Measurements from ENCODE around the gene GNG7.

GNG7 gene

GRCh38 chr19:2702170-2703076 lies at the start of gene GNG7:
Gene GNG7 (minus strand): TSS chr19:2702694. CDS start chr19:2520688, 182,006 bp downstream.
- no peak for TF ChIP-seq CTCF (IDR thresholded peaks at IDR 0.05; ENCODE audit: borderline replicate concordance, insufficient read depth, low read depth, low read length)
- H3K4me3 ChIP-seq (ENCODE audit: low read depth, low read length) = peak within 1 kb of the TSS; percentile 75

DNA sequence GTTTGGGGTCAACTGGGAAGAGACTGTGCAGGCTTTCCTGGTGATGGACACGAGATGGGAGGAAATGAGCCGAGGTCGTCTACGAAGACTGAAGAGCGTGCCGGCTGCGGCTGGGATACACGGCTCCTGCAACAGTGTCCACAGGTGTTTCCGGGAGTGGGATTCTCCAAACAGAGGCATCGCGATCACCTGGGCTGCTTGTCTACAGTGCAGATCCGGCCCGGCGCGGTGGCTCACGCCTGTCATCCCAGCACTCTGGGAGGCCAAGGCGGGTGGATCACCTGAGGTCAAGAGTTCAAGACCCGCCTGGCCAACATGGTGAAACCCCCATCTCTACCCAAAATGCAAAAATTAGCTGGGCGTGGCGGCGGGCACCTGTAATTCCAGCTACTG lies 48.9 kb upstream of the GNG7 start:
- H3K4me3 ChIP-seq (ENCODE audit: low read depth, low read length) = no peak overlapping the region
- TF ChIP-seq CTCF (IDR thresholded peaks at IDR 0.05; ENCODE audit: borderline replicate concordance, insufficient read depth, low read depth, low read length) = no peak

GRCh38 chr19:2750808-2751437 lies 48.4 kb upstream of the GNG7 start:
- TF ChIP-seq CTCF (IDR thresholded peaks at IDR 0.05; ENCODE audit: borderline replicate concordance, insufficient read depth, low read depth, low read length) = no peak

DNA sequence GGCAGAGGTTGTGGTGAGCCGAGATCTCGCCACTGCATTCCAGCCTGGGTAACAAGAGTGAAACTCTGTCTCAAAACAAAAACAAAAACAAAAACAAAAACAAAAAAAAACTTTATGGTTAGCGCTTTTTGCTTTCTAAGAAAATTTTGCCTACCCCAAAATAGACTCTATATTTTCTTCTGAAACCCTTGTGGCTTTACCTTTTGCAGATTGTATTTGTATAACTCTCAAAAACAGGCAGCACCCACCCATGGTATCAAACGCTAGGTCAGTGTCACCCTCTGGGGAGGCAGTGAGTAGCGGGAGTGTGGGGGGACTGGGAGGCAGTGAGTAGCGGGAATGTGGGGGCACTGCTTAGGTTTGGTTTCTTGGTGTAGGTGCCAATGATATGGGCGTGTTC lies 44.9 kb upstream of the GNG7 start:
- no peak for TF ChIP-seq CTCF (IDR thresholded peaks at IDR 0.05; ENCODE audit: borderline replicate concordance, insufficient read depth, low read depth, low read length)
- no peak overlapping the region for H3K4me3 ChIP-seq (ENCODE audit: low read depth, low read length)

More at GRCh38 chr19:2750808-2751437, 48.4 kb upstream of the GNG7 start:
- H3K4me3 ChIP-seq (ENCODE audit: low read depth, low read length) = no peak overlapping the region

DNA sequence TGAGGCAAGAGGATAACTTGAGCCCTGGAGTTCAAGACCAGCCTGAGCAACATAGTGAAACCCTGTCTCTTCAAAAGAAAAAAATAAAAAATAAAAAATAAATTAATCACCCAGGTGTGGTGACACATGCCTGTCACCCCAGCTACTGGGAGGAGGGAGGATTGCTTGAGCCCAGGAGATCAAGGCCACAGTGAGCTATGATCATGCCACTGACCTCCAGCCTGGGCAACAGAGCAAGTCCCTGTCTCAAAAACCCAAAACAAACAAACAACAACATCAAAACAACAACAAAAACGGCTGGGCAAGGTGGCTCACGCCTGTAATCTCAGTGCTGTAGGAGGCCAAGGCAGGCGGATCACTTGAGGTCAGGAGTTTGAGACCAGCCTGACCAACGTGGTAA lies 41.6 kb upstream of the GNG7 start:
- H3K4me3 ChIP-seq (ENCODE audit: low read depth, low read length) = no peak overlapping the region
- no peak for TF ChIP-seq CTCF (IDR thresholded peaks at IDR 0.05; ENCODE audit: borderline replicate concordance, insufficient read depth, low read depth, low read length)

DNA sequence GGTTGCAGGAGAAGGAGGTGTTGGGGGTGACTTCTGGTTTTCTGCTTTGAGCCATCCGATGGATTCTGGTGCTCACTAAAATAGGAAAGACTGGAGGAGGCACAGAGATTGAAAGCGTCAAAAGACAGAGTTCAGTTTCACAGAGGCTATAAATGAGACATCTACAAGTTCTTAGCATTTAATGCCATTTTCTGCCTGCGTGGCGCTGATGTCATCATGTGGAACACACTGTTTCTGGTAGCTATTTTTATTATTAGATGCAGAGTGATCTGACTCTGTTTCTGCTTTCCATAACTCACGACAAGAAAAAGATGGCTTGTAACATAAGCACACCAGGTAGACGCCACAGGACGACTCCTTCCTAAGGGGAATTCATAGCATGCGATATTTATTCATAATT lies 40.6 kb upstream of the GNG7 start:
- TF ChIP-seq CTCF (IDR thresholded peaks at IDR 0.05; ENCODE audit: borderline replicate concordance, insufficient read depth, low read depth, low read length) = no peak
- no peak overlapping the region for H3K4me3 ChIP-seq (ENCODE audit: low read depth, low read length)

DNA sequence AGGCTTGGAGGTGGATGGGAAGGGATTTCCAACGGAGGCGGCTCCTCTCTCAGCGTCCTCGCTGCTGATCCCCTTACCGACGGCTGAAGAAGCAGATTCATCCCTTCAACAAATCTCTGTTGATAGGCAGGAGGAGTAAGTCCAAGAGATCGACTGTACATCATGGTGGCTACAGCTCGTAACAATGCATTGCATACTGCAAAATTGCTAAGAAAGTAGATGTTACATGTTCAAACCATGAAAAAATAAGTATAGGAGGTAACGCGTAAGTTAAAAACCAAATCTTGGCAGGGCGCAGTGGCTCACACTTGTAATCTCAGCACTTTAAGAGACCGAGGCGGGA lies 37.8 kb upstream of the GNG7 start:
- no peak for TF ChIP-seq CTCF (IDR thresholded peaks at IDR 0.05; ENCODE audit: borderline replicate concordance, insufficient read depth, low read depth, low read length)
- no peak overlapping the region for H3K4me3 ChIP-seq (ENCODE audit: low read depth, low read length)
